ENCODE measurements around the gene CIT. TPM values are rescaled to one million over a fixed set of nuclear protein-coding genes. Genes with fewer than 3 reads are reported as not detected.

Gene CIT
- total and polyA plus RNA-seq, 2 donors (not counting 3 experiments of a cell fraction or from before 2014, with no cell fraction given) = 13.3 to 61.8 TPM

- H4K20me1 ChIP-seq (replicated peaks; ENCODE audit: control insufficient read depth, extremely low read depth, insufficient read depth, low read length) = no peaks in the 10 kb centered on the region
- H2AFZ ChIP-seq (ENCODE audit: low read depth, low read length) = no peak overlapping the region
- no peaks in the 10 kb centered on the region for H3K27me3 ChIP-seq (ENCODE audit: control insufficient read depth in 2 of 2, insufficient read depth in 2 of 2, low read length in 2 of 2)
- H3K4me2 ChIP-seq (ENCODE audit: insufficient read depth, low read length) = no peak overlapping the region
- no peaks in the 10 kb centered on the region for H3K79me2 ChIP-seq (ENCODE audit: control insufficient read depth, insufficient read depth, low read length)
- ChIA-PET POLR2A (no interaction called here), CTCF (no interaction called here)
- H3K9me3 ChIP-seq (replicated peaks; ENCODE audit: control insufficient read depth, insufficient read depth, low read length) = no peaks in the 10 kb centered on the region
- peaks cover 0 to 5% of the 10 kb centered on the region in 2 experiments for H3K36me3 ChIP-seq (ENCODE audit: control insufficient read depth in 2 of 2, extremely low read depth in 1 of 2, insufficient read depth in 2 of 2, low read length in 2 of 2)
- no peaks in the 10 kb centered on the region for H3K9me1 ChIP-seq (replicated peaks; ENCODE audit: control insufficient read depth, extremely low read depth, insufficient read depth, low read length)
- H3K4me1 ChIP-seq (ENCODE audit: control insufficient read depth, extremely low read depth, insufficient read depth, low read length) = no peaks in the 10 kb centered on the region
- TF ChIP-seq CTCF (IDR thresholded peaks at IDR 0.05; ENCODE audit: extremely low read depth in 1 of 2, insufficient read depth in 1 of 2, low read depth in 1 of 2, low read length in 2 of 2) (no peak), EZH2 (IDR thresholded peaks at IDR 0.05; ENCODE audit: borderline replicate concordance, low read depth, low read length, severe bottlenecking) (no peak), JUN (IDR thresholded peaks at IDR 0.05; ENCODE audit: borderline replicate concordance, insufficient read depth, insufficient read length, low read depth) (no peak), MAX (IDR thresholded peaks at IDR 0.05; ENCODE audit: insufficient read depth, insufficient read length) (no peak), GATA2 (IDR thresholded peaks at IDR 0.05; ENCODE audit: insufficient read depth, insufficient read length, low read depth, low read length) (no peak), FOS (IDR thresholded peaks at IDR 0.05; ENCODE audit: borderline replicate concordance, insufficient read depth, low read length) (no peak), MYC (IDR thresholded peaks at IDR 0.05; ENCODE audit: low read depth, low read length) (no peak), POLR2AphosphoS5 (IDR thresholded peaks at IDR 0.05; ENCODE audit: insufficient read depth, low read depth, low read length) (no peak), POLR2A (IDR thresholded peaks at IDR 0.05; ENCODE audit: low read depth, low read length) (no peak)
- FAIRE-seq = no peak
- intact Hi-C loops (cut with micrococcal nuclease) (no loop called here), dilution Hi-C loops (cut with MboI; ENCODE audit: extremely low pct_ligation_motif_present, low sequenced_read_pairs) (no loop called here)
- DNase-seq (ENCODE audit: low read depth, low spot score) = no peak
- no peak overlapping the region for H3K9ac ChIP-seq (replicated peaks; ENCODE audit: extremely low read depth, insufficient read depth, low read length)
- no TSS peak for BruUV-seq (replicated peaks)
- no peak overlapping the region for H3K4me3 ChIP-seq (replicated peaks in 1 of 3; ENCODE audit: insufficient read depth in 1 of 3, low read depth in 1 of 3, low read length in 3 of 3)
- H3K27ac ChIP-seq (ENCODE audit: insufficient read depth, low read depth, low read length) = no peak overlapping the region
Measured at GRCh38 chr12:119783787-119784186, 93.3 kb downstream of the CIT start.
